CD4-positive, alpha-beta memory T cell (primary cell): ENCODE results near the gene FAF2. TPM values are rescaled to one million over a fixed set of nuclear protein-coding genes. Genes with fewer than 3 reads are reported as not detected.
A peak's percentile ranks its signal among the peaks of the same experiment; 100 is the strongest.

Experiments
- CTCF ChIA-PET: fragments of 350-600 bp; sonication (Branson Sonifier 250); formaldehyde crosslinking; loops from one replicate; lab custom pipeline; 2021; ENCODE audit warnings: inconsistent platforms; ENCODE audit not compliant: partially characterized antibody; lab: Charles Lee
- POLR2A ChIA-PET: fragments of 350-600 bp; sonication (Branson Sonifier 250); formaldehyde crosslinking; loops from one replicate; lab custom pipeline; 2021; ENCODE audit not compliant: partially characterized antibody; lab: Charles Lee
- DNase-seq, 5 donors: peaks; one replicate each; pipeline versions ENCODE4 v3.0.0 to v3.0.0-alpha.2; 2020 to 2022; ENCODE audit warnings: mixed read lengths in 1 of 5
- H3K27ac ChIP-seq: one replicate; pipeline ENCODE4 v1.7.0; 2013; ENCODE audit warnings: low read depth, low read length
- H3K27me3 ChIP-seq: 2 replicates; pipeline ENCODE4 v1.7.0; 2013; ENCODE audit warnings: mild to moderate bottlenecking, low read length, moderate library complexity; ENCODE audit not compliant: insufficient read depth
- H3K36me3 ChIP-seq: 2 replicates; pipeline ENCODE4 v1.7.0; 2013; ENCODE audit warnings: mild to moderate bottlenecking, low read length, moderate library complexity; ENCODE audit not compliant: insufficient read depth
- H3K4me1 ChIP-seq: 2 replicates; pipeline ENCODE4 v1.7.0; 2013; ENCODE audit warnings: mild to moderate bottlenecking, low read length, moderate library complexity; ENCODE audit not compliant: insufficient read depth
- H3K4me3 ChIP-seq, 2 donors: one replicate each; pipeline ENCODE4 v1.7.0; 2013; ENCODE audit warnings: low read length in 2 of 2, mild to moderate bottlenecking in 1 of 2
- H3K9me3 ChIP-seq, 2 donors: one replicate each; pipeline ENCODE4 v1.7.0; 2013; ENCODE audit warnings: low read length in 2 of 2, control low read depth in 1 of 2; ENCODE audit not compliant: control insufficient read depth in 1 of 2
- H3K27ac Mint-ChIP-seq, 7 donors: one replicate each; pipeline ENCODE4 v1.8.0; 2020 to 2021; ENCODE audit warnings: mixed read lengths in 7 of 7, mild to moderate bottlenecking in 6 of 7, inconsistent platforms in 3 of 7, moderate library complexity in 3 of 7
- H3K27me3 Mint-ChIP-seq, 2 donors: one replicate each; pipeline ENCODE4 v1.8.0; 2020 to 2021; ENCODE audit warnings: mixed read lengths in 2 of 2
- H3K36me3 Mint-ChIP-seq, 2 donors: one replicate each; pipeline ENCODE4 v1.8.0; 2020 to 2021; ENCODE audit warnings: mixed read lengths in 2 of 2, inconsistent platforms in 1 of 2, mild to moderate bottlenecking in 1 of 2
- H3K4me1 Mint-ChIP-seq, 4 donors: one replicate each; pipeline ENCODE4 v1.8.0; 2020 to 2021; ENCODE audit warnings: mixed read lengths in 4 of 4, mild to moderate bottlenecking in 1 of 4
- H3K4me3 Mint-ChIP-seq, 8 donors: one replicate each; pipeline ENCODE4 v1.8.0; 2020 to 2021; ENCODE audit warnings: mixed read lengths in 8 of 8, mild to moderate bottlenecking in 7 of 8, moderate library complexity in 6 of 8, inconsistent platforms in 3 of 8
- H3K9me3 Mint-ChIP-seq, 8 donors: one replicate each; pipeline ENCODE4 v1.8.0; 2020 to 2021; ENCODE audit warnings: mixed read lengths in 8 of 8, mild to moderate bottlenecking in 5 of 8, inconsistent platforms in 3 of 8, moderate library complexity in 1 of 8
- intact Hi-C: fragments of 100-400 bp; cut with micrococcal nuclease; formaldehyde crosslinking; loops from one replicate; pipeline ENCODE4 v1.15.1; 2023
- polyA plus RNA-seq, 2 donors: library from polyadenylated mRNA; unstranded; fragments of 300-500 nt; fragmentation: Illumina TruSeq; gene quantifications; one replicate each; pipeline ENCODE4 v1.2.3, GENCODE V29; 2021
- total RNA-seq, 2 experiments: library from RNA; stranded (reverse); gene quantifications; one replicate each; pipeline ENCODE4 v1.2.3, GENCODE V29; 2021

Gene FAF2
- total and polyA plus RNA-seq, 4 experiments from 2014 or later, result 10.8 to 33.6 (median 25.4) TPM

GRCh38 chr5:176528761-176529115 is 80.6 kb downstream of the FAF2 start:
- Mint-ChIP-seq H3K36me3 (peaks cover 20 to 44% of the 10 kb centered on the region in 2 donors), H3K4me3 (peak overlapping the region in 2 of 8 donors; percentile 29 to 64), H3K4me1 (peaks cover 14 to 48% (median 33%) of the 10 kb centered on the region in 4 donors), H3K9me3 (peaks cover 0 to 2% (median 0%) of the 10 kb centered on the region in 8 donors), H3K27me3 (no peaks in the 10 kb centered on the region), H3K27ac (peak overlapping the region in 1 of 7 donors; percentile 87)
- intact Hi-C loops, result no loop called here
- Histone ChIP-seq H3K9me3 (no peaks in the 10 kb centered on the region), H3K36me3 (peaks cover 33% of the 10 kb centered on the region), H3K27ac (no peak overlapping the region), H3K4me3 (no peak overlapping the region), H3K4me1 (peaks cover 59% of the 10 kb centered on the region), H3K27me3 (no peaks in the 10 kb centered on the region)
- ChIA-PET POLR2A (interaction anchor here (1.1 to 18.9 kb wide), 5 partner anchors 11 to 113 kb away, joined by 3 to 533 read pairs (median 34); partner anchors contain the start of genes CDHR2, CLTB, FAF2 and RNF44), CTCF (interaction anchor here (1.5 to 3.5 kb wide), 5 partner anchors 14 to 81 kb away, joined by 5 to 40 read pairs (median 6); partner anchors contain the start of gene FAF2)
- no peak for DNase-seq

GRCh38 chr5:176529116-176529740 is 81.0 kb downstream of the FAF2 start:
- DNase-seq, result no peak
- Mint-ChIP-seq H3K4me3 (peak overlapping the region in 7 of 8 donors; percentile 62 to 93 (median 73)), H3K9me3 (peaks cover 0 to 3% (median 0%) of the 10 kb centered on the region in 8 donors), H3K4me1 (peaks cover 18 to 53% (median 36%) of the 10 kb centered on the region in 4 donors), H3K27me3 (no peaks in the 10 kb centered on the region), H3K27ac (peak overlapping the region in 6 of 7 donors; percentile 77 to 94 (median 86)), H3K36me3 (peaks cover 23 to 48% of the 10 kb centered on the region in 2 donors)
- CTCF ChIA-PET, result interaction anchor here (1.0 to 3.5 kb wide), 9 partner anchors 9 to 113 kb away, joined by 3 to 40 read pairs (median 6); partner anchors contain the start of genes CLTB and FAF2
- H3K9me3 ChIP-seq, result no peaks in the 10 kb centered on the region
- peaks cover 64% of the 10 kb centered on the region for H3K4me1 ChIP-seq
- POLR2A ChIA-PET, result interaction anchor here (0.9 to 18.9 kb wide), 7 partner anchors 11 to 113 kb away, joined by 4 to 533 read pairs (median 4); partner anchors contain the start of genes CDHR2, CLTB, FAF2 and RNF44
- H3K36me3 ChIP-seq, result peaks cover 33% of the 10 kb centered on the region
- peak overlapping the region; percentile 50 for H3K27ac ChIP-seq
- no peak overlapping the region for H3K4me3 ChIP-seq
- H3K27me3 ChIP-seq, result no peaks in the 10 kb centered on the region
- intact Hi-C loops, result no loop called here

GRCh38 chr5:176529741-176530141 is 81.6 kb downstream of the FAF2 start:
- Histone ChIP-seq H3K9me3 (no peaks in the 10 kb centered on the region), H3K4me3 (no peak overlapping the region), H3K27ac (peak overlapping the region; percentile 50), H3K36me3 (peaks cover 35% of the 10 kb centered on the region), H3K4me1 (peaks cover 69% of the 10 kb centered on the region), H3K27me3 (no peaks in the 10 kb centered on the region)
- ChIA-PET POLR2A (interaction anchor here (0.9 to 18.9 kb wide), 7 partner anchors 11 to 114 kb away, joined by 4 to 533 read pairs (median 4); partner anchors contain the start of genes CDHR2, CLTB, FAF2 and RNF44), CTCF (interaction anchor here (0.8 to 3.5 kb wide), 10 partner anchors 8 to 113 kb away, joined by 3 to 40 read pairs (median 6); partner anchors contain the start of genes CLTB and FAF2)
- Mint-ChIP-seq H3K4me1 (peaks cover 21 to 58% (median 41%) of the 10 kb centered on the region in 4 donors), H3K9me3 (peaks cover 0 to 3% (median 0%) of the 10 kb centered on the region in 8 donors), H3K27ac (peak overlapping the region; percentile 77 to 94 (median 87)), H3K36me3 (peaks cover 23 to 51% of the 10 kb centered on the region in 2 donors), H3K27me3 (no peaks in the 10 kb centered on the region), H3K4me3 (peak overlapping the region; percentile 62 to 93 (median 74))
- peak; percentile 76 to 84 (median 78) for DNase-seq
- intact Hi-C loops, result no loop called here

- ChIA-PET POLR2A (interaction anchor here (0.9 to 18.9 kb wide), 7 partner anchors 12 to 114 kb away, joined by 3 to 533 read pairs (median 4); partner anchors contain the start of genes CDHR2, CLTB, FAF2 and RNF44), CTCF (interaction anchor here (0.8 to 3.5 kb wide), 13 partner anchors 7 to 115 kb away, joined by 3 to 40 read pairs (median 5); partner anchors contain the start of genes CLTB and FAF2)
- peak overlapping the region; percentile 63 to 92 (median 80) for H3K4me3 Mint-ChIP-seq
- Histone ChIP-seq H3K27me3 (no peaks in the 10 kb centered on the region), H3K9me3 (no peaks in the 10 kb centered on the region), H3K4me3 (peak overlapping the region in 1 of 2 donors; percentile 41), H3K4me1 (peaks cover 75% of the 10 kb centered on the region), H3K36me3 (peaks cover 36% of the 10 kb centered on the region), H3K27ac (peak overlapping the region; percentile 44)
- peaks cover 0 to 3% (median 0%) of the 10 kb centered on the region in 8 donors for H3K9me3 Mint-ChIP-seq
- peaks cover 26 to 53% of the 10 kb centered on the region in 2 donors for H3K36me3 Mint-ChIP-seq
- peak overlapping the region in 3 of 7 donors; percentile 86 to 93 (median 88) for H3K27ac Mint-ChIP-seq
- peaks cover 26 to 58% (median 43%) of the 10 kb centered on the region in 4 donors for H3K4me1 Mint-ChIP-seq
- intact Hi-C loops, result no loop called here
- no peaks in the 10 kb centered on the region for H3K27me3 Mint-ChIP-seq
- DNase-seq, result no peak
These were observed 82.3 kb downstream of the FAF2 start for GRCh38 chr5:176530393-176530982.

GRCh38 chr5:176530983-176531901 is 83.1 kb downstream of the FAF2 start:
- H3K36me3 ChIP-seq, result peaks cover 36% of the 10 kb centered on the region
- no peaks in the 10 kb centered on the region for H3K27me3 ChIP-seq
- H3K9me3 ChIP-seq, result no peaks in the 10 kb centered on the region
- Mint-ChIP-seq H3K9me3 (peaks cover 0 to 3% (median 0%) of the 10 kb centered on the region in 8 donors), H3K27ac (peak overlapping the region; percentile 61 to 93 (median 86)), H3K4me1 (peaks cover 26 to 62% (median 43%) of the 10 kb centered on the region in 4 donors), H3K27me3 (no peaks in the 10 kb centered on the region), H3K36me3 (peaks cover 28 to 59% of the 10 kb centered on the region in 2 donors), H3K4me3 (peak overlapping the region; percentile 71 to 92 (median 80))
- DNase-seq, result peak in 2 of 5 donors; percentile 15 to 41
- peaks cover 75% of the 10 kb centered on the region for H3K4me1 ChIP-seq
- peak overlapping the region; percentile 15 to 20 for H3K4me3 ChIP-seq
- CTCF ChIA-PET, result interaction anchor here (0.9 to 3.5 kb wide), 7 partner anchors 11 to 116 kb away, joined by 3 to 40 read pairs (median 5); partner anchors contain the start of gene FAF2
- intact Hi-C loops, result no loop called here
- H3K27ac ChIP-seq, result peak overlapping the region; percentile 40
- POLR2A ChIA-PET, result interaction anchor here (0.9 to 18.9 kb wide), 6 partner anchors 8 to 126 kb away, joined by 3 to 533 read pairs (median 19); partner anchors contain the start of genes CDHR2, CLTB, FAF2 and RNF44
